Dedifferentiated amniotic fluid mesenchymal stem cell (primary cell): Measurements from ENCODE around the gene KLHL29.

ENCODE experiments used
- DNase-seq: peaks from one replicate; pipeline ENCODE4 v3.0.0-alpha.2; 2016; ENCODE audit errors: extremely low spot score

The KLHL29 gene

DNA sequence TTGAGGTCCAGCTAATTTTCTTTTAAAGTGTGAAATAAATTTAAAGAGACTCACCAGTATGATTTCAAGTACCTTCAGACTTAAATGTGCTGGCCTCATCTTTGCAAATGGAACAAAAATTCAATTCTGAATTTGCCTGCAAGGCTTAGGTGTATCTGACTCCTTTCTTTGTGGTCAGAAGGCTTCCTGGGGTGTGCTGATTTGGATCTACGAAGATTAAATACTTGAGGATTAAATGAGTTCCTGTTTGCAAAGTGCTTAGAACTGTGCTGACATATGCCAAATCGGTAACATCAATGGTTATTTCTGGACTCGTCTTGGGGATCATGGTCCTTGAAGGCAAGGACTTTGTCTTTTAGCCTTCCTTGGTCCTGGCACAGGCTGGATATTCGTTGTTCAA is 9.7 kb downstream of the KLHL29 start:
- no peak for DNase-seq

DNA sequence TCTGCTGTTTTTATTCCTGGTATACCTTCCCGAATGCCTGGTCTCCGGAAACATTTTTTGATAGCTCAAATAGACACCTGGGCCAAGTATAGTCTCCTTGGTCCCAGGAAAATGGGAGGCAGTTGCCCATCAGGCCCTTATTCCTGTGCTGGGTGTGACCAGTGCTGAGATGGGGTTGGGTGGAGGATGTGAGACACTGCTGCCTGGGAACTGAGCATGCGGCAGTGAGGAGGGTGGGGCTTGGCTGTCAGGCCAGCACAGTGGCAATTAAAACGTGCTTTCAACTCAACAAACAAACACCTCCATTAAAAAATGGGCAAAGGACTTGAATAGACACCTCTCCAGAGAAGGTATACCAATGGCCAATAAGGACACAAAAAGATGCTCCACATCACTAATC is 12.5 kb downstream of the KLHL29 start:
- DNase-seq: no peak

GRCh38 chr2:23399674-23400261 is 14.8 kb downstream of the KLHL29 start:
- no peak for DNase-seq

DNA sequence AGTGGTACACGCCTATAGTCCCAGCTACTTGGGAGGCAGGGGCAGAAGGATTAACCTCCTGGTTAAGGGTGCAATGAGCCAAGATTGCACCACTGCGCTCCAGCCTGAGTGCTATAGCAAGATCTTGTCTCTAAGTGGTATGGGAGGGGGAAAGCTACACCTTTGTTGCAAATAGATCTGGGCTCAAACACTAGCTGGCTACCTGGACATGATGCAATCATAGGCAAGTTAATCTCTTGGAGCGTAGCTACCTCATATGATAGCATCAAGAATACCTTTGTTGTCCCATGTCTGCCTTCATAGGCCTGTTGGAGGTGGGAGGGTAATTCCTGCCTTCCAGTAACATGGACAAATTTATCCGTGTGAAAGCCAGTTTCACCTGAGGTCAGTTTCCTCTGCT is 15.7 kb downstream of the KLHL29 start:
- no peak for DNase-seq

- no peak for DNase-seq
These were observed 16.6 kb downstream of the KLHL29 start for GRCh38 chr2:23401427-23402204.

DNA sequence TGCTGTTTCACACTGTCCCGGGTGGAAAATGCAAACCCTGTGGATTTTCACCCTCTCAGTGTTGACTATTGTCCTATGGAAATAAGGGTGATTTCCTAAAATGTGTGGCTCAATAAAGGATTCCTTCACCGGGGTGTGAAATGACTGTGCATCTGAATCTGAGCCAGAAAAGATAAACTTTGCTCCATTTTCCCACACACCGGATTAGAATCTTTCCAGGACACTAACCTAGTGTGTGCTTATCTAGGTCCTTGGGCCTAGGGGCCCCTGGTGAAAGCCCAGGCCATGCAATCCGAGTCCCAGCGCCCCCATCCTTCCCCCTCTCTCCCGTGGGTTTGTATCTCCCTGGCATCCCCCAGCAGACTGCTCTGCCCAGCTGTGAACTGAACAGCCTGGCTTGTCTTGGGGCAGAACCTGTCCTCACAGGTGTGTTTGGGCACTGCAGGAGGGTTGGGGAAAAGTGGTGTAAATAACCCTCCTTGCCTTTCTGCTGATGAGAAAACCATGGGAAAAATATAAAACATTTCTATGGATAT is 17.3 kb downstream of the KLHL29 start:
- no peak for DNase-seq

DNA sequence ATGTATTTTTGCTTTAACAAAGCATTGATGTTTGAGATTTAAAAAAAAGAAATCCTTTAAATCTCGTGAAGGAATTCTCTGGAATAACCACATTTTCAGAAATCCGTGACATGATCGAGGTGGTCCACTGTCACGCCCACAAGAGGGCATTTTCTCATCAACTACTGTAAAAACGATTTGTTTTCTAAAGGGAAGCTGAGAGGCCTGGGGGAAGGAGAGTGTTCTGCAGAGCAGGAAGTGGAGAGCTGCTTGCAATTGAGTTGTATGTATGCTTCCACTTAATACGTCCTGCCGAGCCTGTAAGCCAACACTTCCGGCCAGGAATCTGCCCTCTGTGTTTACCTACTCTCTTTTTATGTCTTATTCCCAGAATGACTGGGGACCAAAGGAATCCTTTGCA is 19.4 kb downstream of the KLHL29 start:
- peak; percentile 72 for DNase-seq

- DNase-seq: no peak
These were observed 24.3 kb downstream of the KLHL29 start for GRCh38 chr2:23409248-23409647.

GRCh38 chr2:23410596-23410995 is 25.6 kb downstream of the KLHL29 start:
- DNase-seq: no peak

DNA sequence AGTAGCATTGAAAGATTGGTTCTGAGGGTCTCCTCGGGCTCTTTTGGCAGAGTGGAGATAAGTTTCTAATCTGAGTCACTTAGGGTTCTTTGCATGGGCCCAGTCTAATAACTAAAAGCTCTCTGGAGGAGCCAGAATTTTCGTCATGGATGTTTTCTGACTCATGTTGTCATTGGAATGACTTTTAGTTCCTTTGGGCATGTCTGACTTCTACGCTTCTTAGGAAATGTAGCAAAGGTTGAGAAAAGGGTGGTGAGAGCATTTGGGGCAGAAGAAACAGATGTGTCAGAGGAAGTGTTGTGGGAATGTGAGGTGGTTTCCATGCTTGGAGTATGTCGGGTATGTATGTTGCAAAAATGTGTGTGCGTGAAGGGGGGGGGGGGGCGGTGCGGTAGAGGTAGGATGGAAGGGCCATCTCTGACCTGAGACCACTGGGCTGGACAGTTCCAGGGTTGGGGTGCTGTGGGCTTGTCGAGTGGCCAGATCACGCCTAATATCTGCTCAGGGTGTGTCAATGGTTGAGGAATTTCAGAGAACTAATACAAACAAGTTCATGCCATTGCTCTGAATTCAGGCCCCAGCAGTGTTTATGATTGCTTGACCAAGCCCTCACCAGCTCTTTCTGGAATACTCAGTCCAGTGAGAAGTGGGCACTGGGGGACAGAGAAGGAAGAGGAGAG is 26.9 kb downstream of the KLHL29 start:
- peak; percentile 84 for DNase-seq

GRCh38 chr2:23412556-23413155 is 27.7 kb downstream of the KLHL29 start:
- no peak for DNase-seq

DNA sequence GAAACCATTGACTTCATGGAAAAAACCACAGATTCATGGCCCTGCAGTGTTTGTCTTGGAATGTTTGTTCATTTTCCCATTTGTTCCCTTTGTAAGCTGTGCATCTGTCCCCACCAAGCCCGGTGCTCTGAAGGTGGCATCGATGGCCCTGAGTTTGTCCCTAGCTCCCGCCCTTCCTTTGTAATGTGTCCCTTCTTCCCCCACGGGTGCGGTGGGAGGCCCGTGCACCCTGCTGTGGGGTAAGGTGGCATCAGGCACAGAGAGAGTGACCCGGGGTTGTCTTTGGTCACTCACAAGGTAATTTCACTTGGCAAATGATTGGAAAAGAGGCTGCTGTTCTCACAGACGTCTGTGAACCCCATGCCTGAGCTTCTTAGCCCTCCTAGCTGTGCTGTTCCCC is 28.7 kb downstream of the KLHL29 start:
- DNase-seq: no peak

DNA sequence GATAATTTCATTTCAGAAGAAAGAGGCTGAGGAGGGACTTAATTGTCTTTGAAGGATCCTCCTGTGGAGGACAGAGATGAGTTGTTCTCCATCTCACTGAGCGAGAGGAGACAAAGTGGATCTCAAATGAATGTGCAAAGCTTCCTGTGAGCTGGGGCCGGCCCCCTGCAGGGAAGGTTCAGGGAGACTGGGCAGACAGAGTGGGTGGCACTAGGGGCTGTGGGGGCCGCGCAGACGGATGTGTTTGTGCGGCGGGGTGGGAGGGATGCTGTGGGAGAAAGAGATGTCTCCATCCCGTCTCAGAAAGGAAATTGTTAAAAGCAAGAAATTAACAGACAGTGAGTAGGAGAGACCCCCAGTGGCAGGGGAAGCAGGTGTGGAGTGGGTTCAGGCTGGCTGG is 29.1 kb downstream of the KLHL29 start:
- no peak for DNase-seq

GRCh38 chr2:23414871-23415270 is 29.9 kb downstream of the KLHL29 start:
- no peak for DNase-seq

DNA sequence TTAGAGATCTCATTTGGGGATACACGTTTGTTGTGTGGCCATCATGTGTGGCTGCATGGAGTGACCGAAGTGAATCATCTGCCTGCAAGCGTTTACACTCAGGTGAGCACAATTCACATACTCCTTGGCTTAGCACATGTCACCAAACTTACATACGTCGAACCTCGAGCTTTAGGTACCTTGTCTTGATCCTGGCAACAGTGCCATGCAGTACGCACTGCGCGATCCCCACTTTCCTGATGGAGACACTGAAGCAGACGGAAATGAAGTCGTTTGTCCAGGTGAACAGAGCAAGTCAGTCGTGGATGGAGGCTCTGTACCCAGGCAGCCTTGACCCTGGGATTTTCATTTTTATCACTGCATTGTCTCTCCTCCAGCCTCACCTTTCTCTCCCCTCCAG is 32.3 kb downstream of the KLHL29 start:
- no peak for DNase-seq

- no peak for DNase-seq
These were observed 33.1 kb downstream of the KLHL29 start for GRCh38 chr2:23418056-23418455.

GRCh38 chr2:23418461-23418911 is 33.5 kb downstream of the KLHL29 start:
- DNase-seq: peak; percentile 55

- DNase-seq: no peak
These were observed 34.5 kb downstream of the KLHL29 start for GRCh38 chr2:23419171-23420090.

DNA sequence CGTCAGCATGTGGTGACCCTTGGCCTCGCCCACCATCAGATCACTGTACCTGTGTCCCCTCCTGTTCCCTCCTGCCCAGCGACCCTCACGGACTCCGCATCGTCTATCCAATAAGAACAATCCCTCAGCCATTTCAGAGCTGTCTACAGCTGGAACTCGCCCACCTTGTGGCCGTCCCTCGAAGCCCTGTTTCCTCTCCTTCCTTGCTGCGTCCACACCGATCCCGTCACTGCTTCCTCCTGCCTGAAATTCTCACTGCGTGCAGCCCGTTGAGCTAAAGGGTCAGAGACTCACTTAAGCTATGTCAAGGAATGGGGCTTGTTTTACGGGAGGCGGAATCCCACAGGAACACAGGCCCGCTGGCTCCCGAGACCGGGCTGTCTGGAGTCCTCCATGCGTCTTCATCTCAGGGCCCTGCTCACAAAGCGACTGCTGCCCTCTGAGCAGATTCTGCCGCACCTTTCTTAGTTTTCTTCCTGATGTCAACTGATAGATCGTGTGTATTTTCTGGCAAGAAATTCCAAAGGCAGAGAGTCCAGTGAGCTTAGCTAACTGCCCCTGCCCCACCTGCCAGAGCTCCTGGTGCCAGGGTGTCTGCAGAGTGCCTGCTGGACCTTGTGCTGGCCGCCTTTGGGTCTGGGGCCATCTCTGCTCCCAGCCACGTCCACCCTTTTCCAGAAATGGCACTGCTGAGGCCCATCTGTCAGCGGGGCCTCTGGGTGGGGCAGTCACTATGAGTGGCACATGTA is 35.3 kb downstream of the KLHL29 start:
- DNase-seq: no peak

GRCh38 chr2:23420840-23421476 is 36.0 kb downstream of the KLHL29 start:
- DNase-seq: no peak
